Effector memory CD8-positive, alpha-beta T cell (primary cell): ENCODE results near the gene RNF182.
"Not testable (repeated sequence)": the region's sequence is repeated elsewhere in the genome, so short reads cannot be mapped to it uniquely, and the experiment has no call there.

ENCODE experiments used
- ATAC-seq: fragments of 150-1000 bp; cut with Tn5 transposase; replicated peaks from 2 replicates; pipeline ENCODE4 v1.10.0; 2021; ENCODE audit warnings: mild to moderate bottlenecking, moderate library complexity
- DNase-seq, 3 experiments: peaks; one replicate each; pipeline ENCODE4 v3.0.0; 2021
- H3K27ac Mint-ChIP-seq, 2 donors: one replicate each; pipeline ENCODE4 v1.8.0; 2022; ENCODE audit warnings: mild to moderate bottlenecking in 2 of 2, mixed read lengths in 2 of 2, moderate library complexity in 2 of 2
- H3K27me3 Mint-ChIP-seq, 2 donors: one replicate each; pipeline ENCODE4 v1.8.0; 2022; ENCODE audit warnings: mixed read lengths in 2 of 2
- H3K36me3 Mint-ChIP-seq: one replicate; pipeline ENCODE4 v1.8.0; 2022; ENCODE audit warnings: mild to moderate bottlenecking, moderate library complexity, mixed read lengths; ENCODE audit not compliant: insufficient read depth
- H3K4me1 Mint-ChIP-seq, 2 donors: one replicate each; pipeline ENCODE4 v1.8.0; 2022; ENCODE audit warnings: low read depth in 2 of 2, mixed read lengths in 2 of 2
- H3K4me3 Mint-ChIP-seq, 2 donors: one replicate each; pipeline ENCODE4 v1.8.0; 2022; ENCODE audit warnings: mild to moderate bottlenecking in 2 of 2, mixed read lengths in 2 of 2, moderate library complexity in 2 of 2
- H3K9me3 Mint-ChIP-seq, 2 donors: one replicate each; pipeline ENCODE4 v1.8.0; 2022; ENCODE audit warnings: mixed read lengths in 2 of 2

RNF182 gene

GRCh38 chr6:13952101-13952500, 27.3 kb downstream of the RNF182 start:
- DNase-seq (no peak), ATAC-seq (no peak)
- Mint-ChIP-seq H3K36me3 (no peaks in the 10 kb centered on the region), H3K9me3 (no peaks in the 10 kb centered on the region), H3K27me3 (peaks cover 29 to 47% of the 10 kb centered on the region in 2 donors), H3K4me3 (no peak overlapping the region), H3K4me1 (no peaks in the 10 kb centered on the region), H3K27ac (no peak overlapping the region)

DNA sequence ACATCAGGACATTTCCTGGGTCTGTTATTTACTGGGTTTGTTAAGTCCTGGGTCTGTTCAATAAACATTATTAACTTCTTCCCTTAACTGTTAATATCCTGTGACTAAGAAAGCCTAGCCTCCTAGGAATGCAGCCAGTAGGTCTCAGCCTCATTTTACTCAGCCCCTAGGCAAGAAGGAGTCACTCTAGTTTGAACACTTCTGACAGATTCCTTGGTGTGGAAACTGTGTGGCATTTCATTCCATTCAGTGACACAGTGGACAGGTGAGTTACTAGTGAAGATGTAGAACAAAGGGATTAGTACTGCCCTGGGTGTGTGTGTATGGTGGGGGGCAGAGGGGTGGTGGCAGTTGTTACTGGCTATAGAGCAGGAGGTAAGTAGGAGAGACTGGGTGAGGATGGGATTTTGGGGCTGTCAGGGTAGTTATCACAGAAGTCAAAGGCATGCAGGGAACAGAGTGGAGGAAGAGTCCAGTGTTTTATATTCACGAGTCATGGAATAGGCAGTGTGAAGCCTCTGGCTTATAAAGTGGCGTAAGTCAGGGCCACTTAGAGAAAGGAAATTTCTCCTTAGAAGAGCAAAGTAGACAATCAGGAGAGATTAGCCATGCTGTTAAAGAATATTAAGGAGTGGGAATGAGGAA, 28.4 kb downstream of the RNF182 start:
- H3K36me3 Mint-ChIP-seq: no peaks in the 10 kb centered on the region
- H3K27me3 Mint-ChIP-seq: peaks cover 30 to 47% of the 10 kb centered on the region in 2 donors
- H3K9me3 Mint-ChIP-seq: no peaks in the 10 kb centered on the region
- H3K27ac Mint-ChIP-seq: no peak overlapping the region
- H3K4me3 Mint-ChIP-seq: no peak overlapping the region
- DNase-seq: no peak
- ATAC-seq: no peak
- H3K4me1 Mint-ChIP-seq: no peaks in the 10 kb centered on the region

DNA sequence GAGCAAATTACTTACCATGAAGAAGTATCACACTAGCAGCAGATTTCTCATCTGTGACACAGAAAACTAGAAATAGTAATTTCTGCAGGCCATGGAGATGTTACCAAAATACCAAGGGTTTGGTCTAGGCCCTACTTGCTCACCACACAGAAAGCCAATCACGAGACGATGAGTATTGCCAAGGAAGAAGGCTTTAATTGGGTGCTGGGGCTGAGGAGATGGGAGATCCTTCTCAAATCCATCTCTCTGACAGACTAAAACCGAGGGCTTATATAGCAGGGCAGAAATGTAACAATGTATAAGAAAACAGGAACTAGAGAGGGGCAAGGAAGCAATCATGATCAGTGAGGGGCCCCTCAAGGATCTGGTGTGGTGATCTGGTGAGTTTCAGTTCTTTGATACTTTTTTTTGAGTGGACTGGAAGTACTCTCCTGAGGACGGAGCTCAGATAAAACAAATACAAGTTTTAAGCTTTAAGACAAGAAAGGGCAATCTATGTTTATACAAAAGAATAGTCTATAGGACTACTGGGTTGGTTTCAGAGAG, 40.9 kb downstream of the RNF182 start:
- Mint-ChIP-seq H3K27ac (no peak overlapping the region), H3K27me3 (peaks cover 38 to 60% of the 10 kb centered on the region in 2 donors), H3K4me3 (no peak overlapping the region), H3K4me1 (no peaks in the 10 kb centered on the region), H3K9me3 (no peaks in the 10 kb centered on the region), H3K36me3 (no peaks in the 10 kb centered on the region)
- ATAC-seq (no peak), DNase-seq (no peak)

GRCh38 chr6:13971303-13971702, 46.6 kb downstream of the RNF182 start:
- H3K4me1 Mint-ChIP-seq: no peaks in the 10 kb centered on the region
- DNase-seq (no peak), ATAC-seq (no peak)
- H3K36me3 Mint-ChIP-seq: no peaks in the 10 kb centered on the region
- no peak overlapping the region for H3K27ac Mint-ChIP-seq
- peaks cover 52 to 56% of the 10 kb centered on the region in 2 donors for H3K27me3 Mint-ChIP-seq
- no peak overlapping the region for H3K4me3 Mint-ChIP-seq
- H3K9me3 Mint-ChIP-seq: peaks cover 6 to 13% of the 10 kb centered on the region in 2 donors

DNA sequence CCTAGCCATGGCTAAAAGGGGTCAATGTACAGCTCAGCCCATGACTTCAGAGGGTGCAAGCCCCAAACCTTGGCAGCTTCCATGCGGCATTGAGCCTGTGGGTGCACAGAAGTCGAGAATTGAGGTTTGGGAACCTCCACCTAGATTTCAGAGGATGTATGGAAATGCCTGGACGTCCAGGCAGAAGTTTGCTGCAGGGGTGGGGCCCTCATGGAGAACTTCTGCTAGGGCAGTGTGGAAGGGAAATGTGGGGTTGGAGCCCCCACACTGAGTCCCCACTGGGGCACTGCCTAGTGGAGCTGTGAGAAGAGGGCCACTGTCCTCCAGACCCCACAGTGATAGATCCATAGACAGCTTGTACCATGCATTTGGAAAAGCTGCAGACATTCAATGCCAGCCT, 47.9 kb downstream of the RNF182 start:
- not testable (repeated sequence) for H3K27ac Mint-ChIP-seq, H3K36me3 Mint-ChIP-seq, DNase-seq, H3K4me1 Mint-ChIP-seq, H3K4me3 Mint-ChIP-seq, ATAC-seq
- H3K9me3 Mint-ChIP-seq: peaks cover 6 to 13% of the 10 kb centered on the region in 2 donors
- H3K27me3 Mint-ChIP-seq: peaks cover 62 to 63% of the 10 kb centered on the region in 2 donors

DNA sequence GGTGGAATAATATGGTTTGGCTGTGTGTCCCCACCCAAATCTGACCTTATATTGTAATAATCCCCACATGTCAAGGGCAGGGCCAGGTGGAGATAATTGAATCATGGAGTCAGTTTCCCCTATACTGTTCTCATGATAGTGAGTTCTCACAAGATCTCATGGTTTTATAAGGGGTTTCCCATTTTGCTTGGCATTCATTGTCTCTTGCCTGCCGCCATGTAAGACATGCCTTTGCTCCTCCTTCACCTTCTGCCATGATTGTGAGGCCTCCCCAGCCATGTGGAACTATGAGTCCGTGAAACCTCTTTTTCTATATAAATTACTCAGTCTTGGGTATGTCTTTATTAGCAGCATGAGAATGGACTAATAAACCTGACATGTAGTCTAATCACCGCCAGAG, 48.7 kb downstream of the RNF182 start:
- Mint-ChIP-seq H3K9me3 (peaks cover 6 to 13% of the 10 kb centered on the region in 2 donors), H3K27me3 (peaks cover 58 to 70% of the 10 kb centered on the region in 2 donors)
- H3K27ac Mint-ChIP-seq, ATAC-seq, H3K36me3 Mint-ChIP-seq, H3K4me1 Mint-ChIP-seq, DNase-seq, H3K4me3 Mint-ChIP-seq: not testable (repeated sequence)

DNA sequence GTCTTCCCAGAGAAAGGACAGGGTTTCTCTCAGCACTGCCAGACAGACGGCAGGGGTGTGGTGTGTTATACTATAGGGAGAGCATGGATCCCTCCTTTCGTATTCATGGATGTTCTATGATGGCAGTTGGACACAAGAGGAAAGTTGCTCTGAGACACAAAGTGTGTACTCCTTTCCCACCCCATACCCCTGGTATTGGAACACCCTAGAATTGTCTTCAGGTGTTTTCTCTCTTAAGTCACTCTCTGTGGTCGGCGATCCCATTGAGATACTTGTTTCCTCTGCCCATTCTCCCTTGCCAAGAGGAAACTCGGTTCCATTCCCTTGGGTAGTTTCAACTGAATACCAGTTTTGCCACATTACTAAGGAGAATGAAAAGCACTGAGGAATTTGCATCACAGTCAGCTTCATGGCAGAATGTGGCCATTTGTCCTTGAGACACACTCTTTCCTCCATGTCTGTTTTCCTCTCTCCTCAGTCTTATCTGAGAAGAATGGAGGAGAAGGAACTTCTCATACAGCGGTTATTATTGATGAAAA, 53.4 kb downstream of the RNF182 start:
- DNase-seq: no peak
- Mint-ChIP-seq H3K27ac (no peak overlapping the region), H3K27me3 (peaks cover 49 to 68% of the 10 kb centered on the region in 2 donors), H3K4me3 (no peak overlapping the region), H3K4me1 (no peaks in the 10 kb centered on the region), H3K36me3 (no peaks in the 10 kb centered on the region), H3K9me3 (peaks cover 0 to 3% of the 10 kb centered on the region in 2 donors)
- no peak for ATAC-seq

GRCh38 chr6:13978787-13979186, 54.0 kb downstream of the RNF182 start:
- H3K4me3 Mint-ChIP-seq: no peak overlapping the region

GRCh38 chr6:13979284-13980171, 54.8 kb downstream of the RNF182 start:
- H3K4me3 Mint-ChIP-seq: no peak overlapping the region
- DNase-seq (no peak), ATAC-seq (no peak)
- no peaks in the 10 kb centered on the region for H3K36me3 Mint-ChIP-seq
- no peaks in the 10 kb centered on the region for H3K4me1 Mint-ChIP-seq
- H3K27ac Mint-ChIP-seq: no peak overlapping the region
- no peaks in the 10 kb centered on the region for H3K9me3 Mint-ChIP-seq
- H3K27me3 Mint-ChIP-seq: peaks cover 63 to 76% of the 10 kb centered on the region in 2 donors

More at GRCh38 chr6:13978787-13979186, 54.0 kb downstream of the RNF182 start:
- no peaks in the 10 kb centered on the region for H3K36me3 Mint-ChIP-seq
- ATAC-seq (no peak), DNase-seq (no peak)
- no peaks in the 10 kb centered on the region for H3K9me3 Mint-ChIP-seq
- peaks cover 56 to 73% of the 10 kb centered on the region in 2 donors for H3K27me3 Mint-ChIP-seq
- no peak overlapping the region for H3K27ac Mint-ChIP-seq
- H3K4me1 Mint-ChIP-seq: no peaks in the 10 kb centered on the region

DNA sequence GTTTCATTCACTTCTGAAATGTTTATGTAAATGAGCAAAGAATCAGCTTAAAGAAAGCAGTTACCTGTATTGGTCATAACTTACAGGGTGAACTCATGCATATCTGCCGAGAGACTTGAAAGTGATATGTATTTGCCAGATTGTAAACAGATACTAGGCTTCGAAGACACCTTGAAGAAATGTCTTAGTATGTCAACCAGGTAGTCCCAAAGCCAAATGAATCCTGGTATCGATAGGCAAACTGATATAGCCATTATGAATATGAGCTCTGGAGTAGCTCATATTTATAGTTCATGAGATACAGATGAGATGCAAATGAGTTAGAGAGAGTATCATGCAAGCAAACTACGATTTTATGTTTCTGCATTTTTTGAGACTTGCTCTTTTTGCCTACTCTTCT, 55.8 kb downstream of the RNF182 start:
- DNase-seq (no peak), ATAC-seq (no peak)
- no peak overlapping the region for H3K27ac Mint-ChIP-seq
- no peaks in the 10 kb centered on the region for H3K9me3 Mint-ChIP-seq
- H3K27me3 Mint-ChIP-seq: peaks cover 58 to 73% of the 10 kb centered on the region in 2 donors
- no peak overlapping the region for H3K4me3 Mint-ChIP-seq
- H3K36me3 Mint-ChIP-seq: no peaks in the 10 kb centered on the region
- H3K4me1 Mint-ChIP-seq: no peaks in the 10 kb centered on the region

DNA sequence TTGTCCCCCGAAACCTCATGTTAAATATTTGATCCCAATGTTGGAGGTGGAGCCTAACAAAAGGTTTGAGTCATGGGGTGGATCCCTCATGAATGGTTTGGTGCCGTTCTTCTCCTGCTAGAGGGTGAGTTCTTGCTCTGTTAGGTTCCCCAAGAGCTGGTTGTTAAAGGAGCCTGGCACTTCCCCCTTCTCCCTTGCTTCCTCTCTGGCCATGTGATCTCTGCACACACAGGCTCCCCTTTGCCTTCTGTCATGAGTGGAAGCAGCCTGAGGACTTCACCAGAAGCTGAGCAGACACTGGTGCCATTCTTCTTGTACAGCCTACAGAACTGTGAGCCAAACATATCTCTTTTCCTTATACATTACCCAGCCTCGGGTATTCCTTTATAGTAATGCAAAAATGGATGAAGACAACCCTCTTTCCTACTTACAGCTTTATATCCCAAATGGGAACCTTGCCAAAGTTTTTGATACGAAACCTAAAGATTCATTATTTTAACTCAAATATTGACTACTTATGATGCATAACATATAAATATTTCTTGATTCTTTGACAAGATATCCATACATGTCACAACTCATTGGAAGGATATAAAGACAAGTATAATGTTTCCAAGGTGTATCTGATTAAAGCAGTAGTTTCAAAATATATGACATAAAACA, 61.0 kb downstream of the RNF182 start:
- no peak overlapping the region for H3K27ac Mint-ChIP-seq
- H3K4me1 Mint-ChIP-seq: no peaks in the 10 kb centered on the region
- no peaks in the 10 kb centered on the region for H3K9me3 Mint-ChIP-seq
- H3K27me3 Mint-ChIP-seq: peaks cover 71 to 76% of the 10 kb centered on the region in 2 donors
- DNase-seq: no peak
- H3K4me3 Mint-ChIP-seq: no peak overlapping the region
- no peaks in the 10 kb centered on the region for H3K36me3 Mint-ChIP-seq
- ATAC-seq: no peak

- Mint-ChIP-seq H3K27me3 (peaks cover 68 to 74% of the 10 kb centered on the region in 2 donors), H3K36me3 (no peaks in the 10 kb centered on the region), H3K4me1 (no peaks in the 10 kb centered on the region), H3K9me3 (no peaks in the 10 kb centered on the region), H3K27ac (no peak overlapping the region), H3K4me3 (no peak overlapping the region)
- DNase-seq: no peak
- ATAC-seq: no peak
These were observed 62.1 kb downstream of the RNF182 start for GRCh38 chr6:13986700-13987399.
